Psoas muscle (tissue), 8 donors: ENCODE results near the gene NOX5. TPM values are rescaled to one million over a fixed set of nuclear protein-coding genes. Genes with fewer than 3 reads are reported as not detected.
A peak's percentile ranks its signal among the peaks of the same experiment; 100 is the strongest.

Experiments used
- ATAC-seq, 4 donors: fragments of 200-7000 bp; cut with Tn5 transposase; one replicate each; pipeline ENCODE4 v1.9.1; 2020; ENCODE audit warnings: moderate library complexity in 3 of 4, mild to moderate bottlenecking in 2 of 4
- DNase-seq, 2 donors: peaks; one replicate each; pipeline ENCODE4 v3.0.0-alpha.2; 2020
- H3K27ac ChIP-seq: fragments of 200-600 bp; one replicate; pipeline ENCODE4 v1.8.0; 2022
- H3K27me3 ChIP-seq, 3 donors: fragments of 200-600 bp in 1 of 3; one replicate each; pipeline versions ENCODE4 v1.6.1 to v1.8.0; 2013 to 2022; ENCODE audit warnings: low read length in 2 of 3, mild to moderate bottlenecking in 2 of 3, moderate library complexity in 1 of 3; ENCODE audit not compliant: insufficient read depth in 3 of 3
- H3K36me3 ChIP-seq, 2 donors: fragments of 200-600 bp in 1 of 2; one replicate each; pipeline versions ENCODE4 v1.6.1 to v1.8.0; 2013 to 2022; ENCODE audit warnings: low read depth in 1 of 2, mild to moderate bottlenecking in 1 of 2, moderate library complexity in 1 of 2; ENCODE audit not compliant: insufficient read depth in 1 of 2
- H3K4me1 ChIP-seq: fragments of 200-600 bp; one replicate; pipeline ENCODE4 v1.8.0; 2022
- H3K4me3 ChIP-seq: fragments of 200-600 bp; one replicate; pipeline ENCODE4 v1.8.0; 2022; ENCODE audit warnings: mild to moderate bottlenecking
- H3K9me3 ChIP-seq: fragments of 200-600 bp; one replicate; pipeline ENCODE4 v1.8.0; 2022
- CTCF ChIP-seq: fragments of 200-600 bp; IDR thresholded peaks from one replicate; pipeline ENCODE4 v1.8.0; 2022; ENCODE audit warnings: antibody characterized with exemption
- WGBS, 3 donors: extraction: QIAGEN DNeasy Blood & Tissue Kit; methylation state at CpG; one replicate each; pipeline versions ENCODE4 v1.1.6 to v1.1.7; 2013; 5-methylcytosine and 5-hydroxymethylcytosine counted together
- intact Hi-C, 2 donors: fragments of 100-400 bp; cut with DNase I; formaldehyde crosslinking; loops; one replicate each; pipeline versions ENCODE4 v1.11.0 to v1.14.2; 2022
- polyA plus RNA-seq, 3 donors: library from polyadenylated mRNA; stranded (reverse); fragments of 200-250 nt; gene quantifications; one replicate each; pipeline ENCODE4 v1.2.3, GENCODE V29; 2013
- total RNA-seq, 4 donors: library from RNA; stranded (reverse); fragmentation: NEBNext Ultra II Directional in 2 of 4; extraction: Animal tissue kit (Norgen Biotek cat#: 25700) in 2 of 4; gene quantifications; one replicate each; pipeline versions ENCODE4 v1.2.1 to v1.2.4, GENCODE V29; 2021 to 2023
- donor health status: healthy with polysubstance abuse.
- donor health status: DM: no; HTN: no; CAD: no; lungs with moderate emphysema.
- donor health status: Bipolar disorder and iron deficiency.
- donor health status: healthy.
- donor health status: DM: yes; HTN: yes; CAD: no.
- donor health status: DM: no; HTN: no; CAD: no.
- donor health status: DM: no; HTN: no; CAD: no.
- donor health status: DM: yes; HTN: yes; CAD: no.

The NOX5 gene
- total and polyA plus RNA-seq, 7 donors = 0.03 to 0.13 (median 0.04) TPM; not detected in 3

GRCh38 chr15:69058830-69059556 lies 44.5 kb downstream of the NOX5 start:
- Histone ChIP-seq H3K4me3 (peak overlapping the region; percentile 33), H3K36me3 (no peaks in the 10 kb centered on the region), H3K4me1 (peaks cover 8% of the 10 kb centered on the region), H3K9me3 (no peaks in the 10 kb centered on the region), H3K27ac (peak overlapping the region; percentile 11), H3K27me3 (peaks cover 0 to 1% (median 0%) of the 10 kb centered on the region in 3 donors)
- ATAC-seq (peak; percentile 80 to 90 (median 82)), DNase-seq (peak; percentile 88 to 93)
- WGBS, 3 donors = 16 to 17% (median 16%) methylated on average over 18 of the region's 18 CpGs
- intact Hi-C loops = loop anchor here (1.0 to 5.0 kb wide), 7 partner anchors 103 to 334 kb away; partner anchors contain the start of gene GLCE (in 1 of the 2)
- TF ChIP-seq CTCF = peak; percentile 85

DNA sequence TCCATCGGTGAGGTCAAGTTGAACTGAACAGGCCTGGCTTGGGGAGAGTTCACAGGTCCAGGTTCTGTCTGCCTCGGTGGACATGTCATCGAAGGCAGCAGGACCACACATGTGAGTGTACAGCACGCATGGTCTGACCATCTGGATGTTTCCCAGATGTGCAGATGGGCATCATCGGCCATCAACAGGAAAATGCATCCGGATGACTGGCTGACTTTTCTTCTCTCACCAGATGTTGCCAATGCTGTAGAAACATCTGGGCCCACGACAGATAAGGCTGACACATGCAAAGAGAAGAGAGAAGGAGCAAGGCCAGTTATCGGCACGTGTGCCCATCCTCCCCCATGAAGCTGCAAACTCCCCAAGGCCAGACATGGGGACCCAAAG lies 45.1 kb downstream of the NOX5 start:
- no peaks in the 10 kb centered on the region for H3K9me3 ChIP-seq
- peaks cover 0 to 1% (median 0%) of the 10 kb centered on the region in 3 donors for H3K27me3 ChIP-seq
- DNase-seq (no peak), ATAC-seq (peak; percentile 11 to 17 (median 12))
- no peaks in the 10 kb centered on the region for H3K36me3 ChIP-seq
- H3K4me1 ChIP-seq = peaks cover 8% of the 10 kb centered on the region
- WGBS, 3 donors = 58 to 65% (median 65%) methylated on average over 9 of the region's 9 CpGs
- peak overlapping the region; percentile 33 for H3K4me3 ChIP-seq
- TF ChIP-seq CTCF = no peak
- peak overlapping the region; percentile 11 for H3K27ac ChIP-seq
- intact Hi-C loops = loop anchor here (1.0 to 5.0 kb wide), 7 partner anchors 103 to 333 kb away; partner anchors contain the start of gene GLCE (in 1 of the 2)

GRCh38 chr15:69060041-69060481 lies 45.6 kb downstream of the NOX5 start:
- WGBS, 3 donors = 30 to 60% (median 46%) methylated on average over 6 of the region's 6 CpGs
- Histone ChIP-seq H3K27me3 (peaks cover 0 to 1% (median 0%) of the 10 kb centered on the region in 3 donors), H3K27ac (no peak overlapping the region), H3K4me1 (peaks cover 8% of the 10 kb centered on the region), H3K36me3 (no peaks in the 10 kb centered on the region), H3K9me3 (no peaks in the 10 kb centered on the region), H3K4me3 (no peak overlapping the region)
- ATAC-seq (peak; percentile 91 to 97 (median 94)), DNase-seq (peak; percentile 66 to 85)
- intact Hi-C loops = no loop called here
- no peak for TF ChIP-seq CTCF

GRCh38 chr15:69060744-69061143 lies 46.2 kb downstream of the NOX5 start:
- no peak for TF ChIP-seq CTCF
- WGBS, 3 donors = 70 to 76% (median 71%) methylated on average over 4 of the region's 4 CpGs
- DNase-seq = no peak
- intact Hi-C loops = no loop called here
- Histone ChIP-seq H3K27ac (no peak overlapping the region), H3K4me3 (no peak overlapping the region), H3K36me3 (no peaks in the 10 kb centered on the region), H3K27me3 (peaks cover 0 to 1% (median 0%) of the 10 kb centered on the region in 3 donors), H3K4me1 (peaks cover 8% of the 10 kb centered on the region), H3K9me3 (no peaks in the 10 kb centered on the region)
- ATAC-seq = no peak
